ENCODE results near the gene WDR3.
A peak's percentile ranks its signal among the peaks of the same experiment; 100 is the strongest.
"Not testable (repeated sequence)": the region's sequence is repeated elsewhere in the genome, so short reads cannot be mapped to it uniquely, and the experiment has no call there.

The WDR3 gene

GRCh38 chr1:117919376-117919775 lies 10.2 kb upstream of the WDR3 start:
- peak; percentile 33 for DNase-seq (ENCODE audit: low read depth)
- H3K4me3 ChIP-seq (ENCODE audit: low read length), result no peak overlapping the region
- no peak for TF ChIP-seq CTCF (conservative IDR thresholded peaks at IDR 0.05; ENCODE audit: low read length)

GRCh38 chr1:117921991-117922390 lies 7.5 kb upstream of the WDR3 start:
- DNase-seq (ENCODE audit: low read depth), result no peak
- TF ChIP-seq CTCF (conservative IDR thresholded peaks at IDR 0.05; ENCODE audit: low read length), result no peak
- no peak overlapping the region for H3K4me3 ChIP-seq (ENCODE audit: low read length)

GRCh38 chr1:117922717-117923116 lies 6.8 kb upstream of the WDR3 start:
- DNase-seq (ENCODE audit: low read depth); H3K4me3 ChIP-seq (ENCODE audit: low read length): not testable (repeated sequence)

GRCh38 chr1:117925981-117926380 lies 3.6 kb upstream of the WDR3 start:
- no peak overlapping the region for H3K4me3 ChIP-seq (ENCODE audit: low read length)
- DNase-seq (ENCODE audit: low read depth), result no peak
- TF ChIP-seq CTCF (conservative IDR thresholded peaks at IDR 0.05; ENCODE audit: low read length), result no peak

- peak; percentile 56 for DNase-seq (ENCODE audit: low read depth)
- peak; percentile 50 for TF ChIP-seq CTCF (conservative IDR thresholded peaks at IDR 0.05; ENCODE audit: low read length)
Observed at GRCh38 chr1:117928881-117929342, 627 bp upstream of the WDR3 start.

GRCh38 chr1:117930173-117930447 lies 571 bp downstream of the WDR3 start:
- DNase-seq (ENCODE audit: low read depth), result no peak
- H3K4me3 ChIP-seq (ENCODE audit: low read length), result peak overlapping the region; percentile 96
- no peak for TF ChIP-seq CTCF (conservative IDR thresholded peaks at IDR 0.05; ENCODE audit: low read length)

More at GRCh38 chr1:117928881-117929342, 627 bp upstream of the WDR3 start:
- H3K4me3 ChIP-seq (ENCODE audit: low read length), result peak overlapping the region; percentile 96

- DNase-seq (ENCODE audit: low read depth), result no peak
- H3K4me3 ChIP-seq (ENCODE audit: low read length), result peak overlapping the region; percentile 96
Observed at GRCh38 chr1:117930484-117930883, 945 bp downstream of the WDR3 start.

More at GRCh38 chr1:117930484-117930883, 945 bp downstream of the WDR3 start:
- TF ChIP-seq CTCF (conservative IDR thresholded peaks at IDR 0.05; ENCODE audit: low read length), result no peak

Data from AG10803 (cell line).